Activated gamma-delta T cell treated with anti-CD3 and anti-CD28 coated beads, Interleukin-2, amount 50 U/mL, for 16 hours (primary cell): ENCODE results near the gene SF3A1.

Experiments used
- DNase-seq: peaks from one replicate; pipeline ENCODE4 v3.0.0-alpha.2; 2020; ENCODE audit warnings: low read depth

Gene SF3A1

DNA sequence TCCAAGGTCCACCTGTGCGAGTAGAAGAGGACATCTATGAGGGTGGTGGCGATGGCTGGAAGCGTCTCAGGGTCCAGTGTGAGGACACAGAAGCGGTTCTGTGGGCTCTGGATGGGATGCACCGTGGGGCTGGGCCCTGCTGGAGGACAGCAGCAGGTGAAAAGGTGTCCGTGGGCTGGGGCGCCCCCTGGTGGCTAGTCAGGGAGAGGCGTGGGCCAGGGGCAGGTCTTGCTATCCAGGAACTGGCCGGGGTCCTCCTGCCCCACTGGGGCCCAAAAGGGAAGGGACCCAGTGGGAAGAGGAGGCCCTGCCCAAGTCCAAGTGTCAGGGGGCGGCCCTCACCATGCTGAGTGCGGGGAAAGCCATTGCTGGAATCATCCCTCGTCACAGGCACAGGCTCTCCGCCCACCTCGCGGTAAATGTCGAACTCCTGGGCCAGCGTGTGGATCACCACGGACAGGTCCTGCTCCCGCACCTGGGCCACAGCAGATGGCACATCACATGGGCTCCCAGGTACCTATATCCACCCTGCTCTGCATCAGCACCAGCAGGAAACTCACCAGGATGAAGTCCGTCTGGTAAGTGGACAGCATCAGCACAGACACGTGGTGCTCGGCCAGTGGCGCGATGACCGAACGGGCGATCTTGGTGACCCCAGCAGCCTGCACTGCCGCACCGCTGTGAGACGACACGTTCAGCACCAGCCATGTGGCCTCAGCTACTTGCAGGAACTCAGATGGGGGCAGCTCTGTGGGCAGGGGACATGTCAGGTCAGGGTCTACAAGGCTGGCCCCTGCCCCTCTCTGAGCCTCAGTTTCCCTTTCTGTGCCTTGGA lies 69.7 kb downstream of the SF3A1 start:
- peak; percentile 84 for DNase-seq

GRCh38 chr22:30286331-30286730 lies 70.4 kb downstream of the SF3A1 start:
- no peak for DNase-seq

- DNase-seq: no peak
Measured at GRCh38 chr22:30285846-30286200, 70.9 kb downstream of the SF3A1 start.

DNA sequence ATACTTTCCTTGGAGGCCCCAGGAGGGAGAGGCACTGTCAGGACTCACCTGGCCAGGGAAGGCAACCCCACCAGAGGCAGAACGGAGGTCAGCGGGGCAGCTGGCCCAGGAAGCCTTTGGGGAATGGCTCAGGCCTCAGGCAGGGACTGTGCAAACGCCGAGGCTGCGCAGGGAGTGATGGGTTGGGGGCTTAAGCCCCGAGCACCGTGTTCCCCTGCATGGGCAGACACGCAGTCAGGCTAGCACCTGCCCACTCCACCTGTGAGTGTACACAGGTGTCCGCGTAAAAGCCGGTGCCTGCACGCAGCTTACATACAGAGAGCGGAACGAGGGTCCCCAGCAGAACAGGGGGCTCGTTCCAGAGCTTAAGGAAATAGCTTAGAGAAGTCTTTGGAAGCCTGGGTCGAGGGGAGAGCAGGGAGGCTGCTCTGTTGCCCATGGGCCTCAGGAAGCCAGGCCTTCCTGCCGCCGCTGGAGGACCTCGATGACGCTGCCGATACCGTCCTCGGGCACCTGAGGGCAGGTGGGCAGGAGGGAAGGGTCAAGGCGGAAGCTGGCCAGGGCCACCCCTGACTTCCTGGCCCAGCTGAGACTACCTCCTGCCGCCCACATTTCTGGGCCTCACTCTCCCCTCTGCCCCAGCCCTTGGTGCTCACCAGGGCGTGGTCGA lies 71.4 kb downstream of the SF3A1 start:
- DNase-seq: no peak

DNA sequence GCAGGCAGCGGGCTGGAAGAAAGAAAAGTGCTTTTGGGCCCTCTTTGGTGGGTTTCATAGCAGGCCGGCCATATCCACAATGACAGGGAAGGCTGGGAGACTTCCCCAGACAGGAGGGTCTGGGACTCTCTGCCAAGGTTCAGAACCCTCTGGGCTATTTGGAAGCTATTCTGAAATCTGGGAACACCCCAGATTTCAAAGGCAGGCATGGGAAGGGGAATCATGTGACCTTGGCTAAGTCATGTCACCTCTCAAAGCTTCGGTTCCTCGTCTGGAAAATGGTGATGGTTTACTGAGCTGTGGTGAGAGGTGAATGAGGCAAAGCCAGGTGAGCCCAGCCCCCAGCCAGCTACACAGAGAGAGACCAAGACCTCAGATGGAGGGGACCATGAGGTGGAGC lies 72.0 kb downstream of the SF3A1 start:
- DNase-seq: no peak

GRCh38 chr22:30284172-30284571 lies 72.5 kb downstream of the SF3A1 start:
- no peak for DNase-seq

DNA sequence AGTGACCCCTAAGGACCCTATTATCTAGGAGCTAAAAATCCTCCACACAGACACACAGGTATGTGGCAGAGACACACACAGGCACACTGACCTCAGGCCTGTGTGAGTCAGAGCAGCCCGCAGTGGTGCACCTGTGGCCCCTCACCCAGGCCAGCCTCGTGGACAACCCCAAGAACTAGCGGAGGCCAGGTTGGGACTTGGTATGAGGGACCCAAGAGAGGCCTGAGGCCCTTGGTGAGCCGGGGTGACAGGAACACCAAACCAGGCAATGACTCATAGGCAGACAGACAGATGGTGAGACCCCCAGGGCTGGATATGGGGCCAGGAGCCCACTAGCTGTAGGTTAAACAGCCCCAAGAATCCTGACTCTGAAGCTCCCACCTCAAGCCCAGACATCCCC lies 73.4 kb downstream of the SF3A1 start:
- DNase-seq: no peak

GRCh38 chr22:30282616-30283046 lies 74.1 kb downstream of the SF3A1 start:
- no peak for DNase-seq
